Endothelial cell (in vitro differentiated cells): Measurements from ENCODE around the gene CCDC136. TPM values are rescaled to one million over a fixed set of nuclear protein-coding genes. Genes with fewer than 3 reads are reported as not detected.

Experiments used
- DNase-seq: peaks from one replicate; pipeline ENCODE4 v3.0.0; 2021; ENCODE audit warnings: low spot score
- H3K27ac Mint-ChIP-seq: one replicate; pipeline ENCODE4 v1.8.0; 2021; ENCODE audit warnings: mixed read lengths, inconsistent platforms; ENCODE audit not compliant: unreplicated experiment
- H3K27me3 Mint-ChIP-seq: one replicate; pipeline ENCODE4 v1.8.0; 2021; ENCODE audit warnings: mild to moderate bottlenecking, moderate library complexity, mixed read lengths, inconsistent platforms; ENCODE audit not compliant: unreplicated experiment
- H3K36me3 Mint-ChIP-seq: one replicate; pipeline ENCODE4 v1.8.0; 2021; ENCODE audit warnings: mild to moderate bottlenecking, low read depth, mixed read lengths, inconsistent platforms; ENCODE audit not compliant: unreplicated experiment
- H3K4me1 Mint-ChIP-seq: one replicate; pipeline ENCODE4 v1.8.0; 2021; ENCODE audit warnings: mild to moderate bottlenecking, mixed read lengths, inconsistent platforms; ENCODE audit not compliant: unreplicated experiment
- H3K4me3 Mint-ChIP-seq: one replicate; pipeline ENCODE4 v1.8.0; 2021; ENCODE audit warnings: mild to moderate bottlenecking, mixed read lengths, inconsistent platforms; ENCODE audit not compliant: unreplicated experiment
- H3K9me3 Mint-ChIP-seq: one replicate; pipeline ENCODE4 v1.8.0; 2021; ENCODE audit warnings: mixed read lengths, inconsistent platforms; ENCODE audit not compliant: unreplicated experiment
- CTCF ChIP-seq: fragments of 200-600 bp; sonication (generic); IDR thresholded peaks from one replicate; pipeline ENCODE4 v1.5.0; 2021; ENCODE audit warnings: antibody characterized with exemption; ENCODE audit not compliant: unreplicated experiment
- total RNA-seq: library from RNA; stranded (reverse); fragmentation: NEBNext Ultra II Directional; extraction: Animal tissue kit (Norgen Biotek cat#: 25700); gene quantifications from one replicate; pipeline ENCODE4 v1.2.1, GENCODE V29; 2021; ENCODE audit not compliant: unreplicated experiment

The CCDC136 gene
- total RNA-seq, 1 donor from 2014 or later = 31.5 TPM

- Mint-ChIP-seq H3K9me3 (no peaks in the 10 kb centered on the region), H3K27me3 (peaks cover 4% of the 10 kb centered on the region), H3K27ac (peak overlapping the region; percentile 58), H3K4me1 (peaks cover 15% of the 10 kb centered on the region), H3K36me3 (peaks cover 12% of the 10 kb centered on the region), H3K4me3 (peak overlapping the region; percentile 89)
- no peak for TF ChIP-seq CTCF
- no peak for DNase-seq
Observed at GRCh38 chr7:128790315-128791041, 1.3 kb upstream of the CCDC136 start.

GRCh38 chr7:128791972-128792327 is 182 bp downstream of the CCDC136 start:
- Mint-ChIP-seq H3K27ac (no peak overlapping the region), H3K4me1 (peaks cover 15% of the 10 kb centered on the region), H3K27me3 (peaks cover 4% of the 10 kb centered on the region), H3K9me3 (no peaks in the 10 kb centered on the region), H3K36me3 (peaks cover 12% of the 10 kb centered on the region), H3K4me3 (peak overlapping the region; percentile 37)
- no peak for TF ChIP-seq CTCF
- DNase-seq = no peak

- no peak for DNase-seq
- Mint-ChIP-seq H3K4me3 (peak overlapping the region; percentile 28), H3K27ac (no peak overlapping the region), H3K4me1 (peaks cover 15% of the 10 kb centered on the region), H3K27me3 (peaks cover 4% of the 10 kb centered on the region), H3K36me3 (peaks cover 19% of the 10 kb centered on the region), H3K9me3 (no peaks in the 10 kb centered on the region)
- TF ChIP-seq CTCF = no peak
Observed at GRCh38 chr7:128792471-128793180, 858 bp downstream of the CCDC136 start.

GRCh38 chr7:128793181-128793547 is 1.4 kb downstream of the CCDC136 start:
- H3K27me3 Mint-ChIP-seq = peaks cover 4% of the 10 kb centered on the region
- no peak overlapping the region for H3K4me3 Mint-ChIP-seq
- TF ChIP-seq CTCF = no peak
- no peak overlapping the region for H3K27ac Mint-ChIP-seq
- no peak for DNase-seq
- H3K9me3 Mint-ChIP-seq = no peaks in the 10 kb centered on the region
- peaks cover 15% of the 10 kb centered on the region for H3K4me1 Mint-ChIP-seq
- H3K36me3 Mint-ChIP-seq = peaks cover 19% of the 10 kb centered on the region

- H3K36me3 Mint-ChIP-seq = peaks cover 19% of the 10 kb centered on the region
- H3K9me3 Mint-ChIP-seq = no peaks in the 10 kb centered on the region
- no peak for DNase-seq
- H3K27ac Mint-ChIP-seq = peak overlapping the region; percentile 13
- TF ChIP-seq CTCF = no peak
- peaks cover 15% of the 10 kb centered on the region for H3K4me1 Mint-ChIP-seq
- peak overlapping the region; percentile 82 for H3K4me3 Mint-ChIP-seq
- H3K27me3 Mint-ChIP-seq = peaks cover 4% of the 10 kb centered on the region
Observed at GRCh38 chr7:128794020-128794419, 2.3 kb downstream of the CCDC136 start.
